Panc1 (cell line): ENCODE data around the gene SHC1. TPM values are rescaled to one million over a fixed set of nuclear protein-coding genes. Genes with fewer than 3 reads are reported as not detected.
A peak's percentile ranks its signal among the peaks of the same experiment; 100 is the strongest.

Source experiments
- ATAC-seq: fragments of 200-7000 bp; cut with Tn5 transposase; 2 replicates; pipeline ENCODE4 v1.9.1; 2020; ENCODE audit warnings: mild to moderate bottlenecking, moderate library complexity
- BruUV-seq: library from RNA; stranded (reverse); fragments of 400-500 nt; replicated peaks from 2 replicates; lab custom pipeline; 2021; lab: Mats Ljungman, UMichigan
- CTCF ChIA-PET: fragments of 300-600 bp; sonication (Branson Sonifier 250); formaldehyde crosslinking; loops from one replicate; lab custom pipeline; 2022; ENCODE audit warnings: antibody characterized with exemption; lab: Charles Lee
- POLR2A ChIA-PET: fragments of 300-600 bp; sonication (Branson Sonifier 250); formaldehyde crosslinking; loops from one replicate; lab custom pipeline; 2022; ENCODE audit warnings: antibody characterized with exemption; lab: Charles Lee
- DNase-seq: peaks from one replicate; pipeline ENCODE4 v3.0.0-alpha.2; 2010; ENCODE audit warnings: low read depth, low spot score
- H3K27ac ChIP-seq: 2 replicates; pipeline ENCODE4 v1.5.1; 2011; ENCODE audit warnings: mild to moderate bottlenecking, low read length, inconsistent platforms
- H3K27me3 ChIP-seq: fragments of 200-500 bp; sonication (Bioruptor generic); 2 replicates; pipeline ENCODE4 v1.6.0; 2014; ENCODE audit warnings: low read length, inconsistent platforms; ENCODE audit not compliant: control insufficient read depth, insufficient read depth
- H3K36me3 ChIP-seq: fragments of 200-500 bp; sonication (Bioruptor generic); 2 replicates; pipeline ENCODE4 v1.5.1; 2014; ENCODE audit warnings: inconsistent platforms, mild to moderate bottlenecking, low read length, moderate library complexity; ENCODE audit not compliant: control insufficient read depth, insufficient read depth
- H3K4me1 ChIP-seq: 2 replicates; pipeline ENCODE4 v1.5.1; 2011; ENCODE audit warnings: inconsistent platforms, mild to moderate bottlenecking, low read length, moderate library complexity; ENCODE audit not compliant: control insufficient read depth, insufficient read depth
- H3K4me3 ChIP-seq, 2 experiments: 2 replicates each; pipeline ENCODE4 v1.5.1; 2011 to 2012; ENCODE audit warnings: low read depth in 2 of 2, low read length in 2 of 2, mild to moderate bottlenecking in 2 of 2, inconsistent platforms in 1 of 2, moderate library complexity in 1 of 2
- H3K9me3 ChIP-seq: fragments of 200-500 bp; sonication (Bioruptor generic); 2 replicates; pipeline ENCODE4 v1.5.1; 2014; ENCODE audit warnings: low read depth, mild to moderate bottlenecking, inconsistent platforms, low read length, moderate library complexity; ENCODE audit not compliant: control insufficient read depth, insufficient read depth
- POLR2AphosphoS5 ChIP-seq: IDR thresholded peaks from 2 replicates; pipeline ENCODE4 v1.6.1; 2012; ENCODE audit warnings: mild to moderate bottlenecking, low read depth, low read length, moderate library complexity
- SIN3A ChIP-seq: IDR thresholded peaks from 2 replicates; pipeline ENCODE4 v1.6.1; 2012; ENCODE audit warnings: low read depth, mild to moderate bottlenecking, low read length, moderate library complexity, borderline replicate concordance; ENCODE audit not compliant: insufficient read depth
- TCF7L2 ChIP-seq: IDR thresholded peaks from 2 replicates; pipeline ENCODE4 v1.6.1; 2011; ENCODE audit warnings: mild to moderate bottlenecking, low read depth, low read length, inconsistent platforms
- in situ Hi-C: cut with HindIII; loops from 2 replicates; pipeline ENCODE4 v1.10.0; 2016; ENCODE audit warnings: low sequenced_read_pairs, low pct_unique_long_range_greater_than_20kb
- intact Hi-C: fragments of 100-400 bp; cut with micrococcal nuclease; formaldehyde crosslinking; loops from one replicate; pipeline ENCODE4 v1.10.0; 2022; ENCODE audit not compliant: unreplicated experiment
- total RNA-seq: library from RNA; stranded (reverse); gene quantifications from one replicate; pipeline ENCODE4 v1.2.1, GENCODE V29; 2021; ENCODE audit not compliant: unreplicated experiment
- TF ChIP-seq, protein P1 (sequence below): fragments of 450-650 bp; IDR thresholded peaks from 2 replicates; pipeline ENCODE4 v1.5.1; 2017; ENCODE audit warnings: mild to moderate bottlenecking
- TF ChIP-seq, protein P2 (sequence below), 2 experiments: IDR thresholded peaks; 2 replicates each; pipeline ENCODE4 v1.6.1; 2011 to 2012; ENCODE audit warnings: low read depth in 2 of 2, control low read depth in 1 of 2, low read length in 1 of 2, mild to moderate bottlenecking in 1 of 2, moderate library complexity in 1 of 2; ENCODE audit not compliant: insufficient read depth in 1 of 2

SHC1 gene
- total RNA-seq, 1 experiment from 2014 or later = 373 TPM

DNA sequence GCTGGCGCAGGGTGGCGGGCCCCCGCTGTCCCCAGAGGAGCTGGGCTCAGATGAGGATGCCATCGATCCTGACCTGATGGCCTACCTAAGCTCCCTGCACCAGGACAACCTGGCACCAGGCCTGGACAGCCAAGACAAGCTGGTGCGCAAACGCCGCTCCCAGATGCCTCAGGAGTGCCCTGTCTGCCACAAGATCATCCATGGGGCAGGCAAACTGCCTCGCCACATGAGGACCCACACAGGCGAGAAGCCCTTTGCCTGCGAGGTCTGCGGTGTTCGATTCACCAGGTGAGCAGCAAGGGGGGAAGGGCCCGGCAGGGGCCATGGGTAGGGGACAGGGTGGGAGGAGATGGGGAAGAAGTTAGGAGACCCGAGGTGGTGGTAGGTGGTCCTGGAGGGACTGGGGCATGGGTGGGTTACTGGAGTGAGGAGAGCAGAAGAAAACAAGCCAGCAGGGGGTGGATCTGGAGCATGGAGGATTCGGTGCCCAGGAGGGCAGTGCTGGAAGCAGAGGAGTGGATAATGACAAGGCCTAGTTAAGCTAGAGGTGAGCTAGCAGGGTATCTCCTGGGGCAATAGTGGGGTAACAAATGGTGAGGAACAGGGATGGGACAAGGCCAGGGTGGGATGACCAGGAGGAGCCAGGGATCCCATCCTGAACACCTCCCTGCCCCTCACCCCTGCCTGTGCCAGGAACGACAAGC, 45.1 kb upstream of the SHC1 start:
- H3K27me3 ChIP-seq = no peaks in the 10 kb centered on the region
- intact Hi-C loops = no loop called here
- no peaks in the 10 kb centered on the region for H3K9me3 ChIP-seq
- DNase-seq (no peak), ATAC-seq (no peak)
- no peak overlapping the region for H3K27ac ChIP-seq
- H3K36me3 ChIP-seq = 0 out of 2 replicates have a peak, but pooled peaks cover 7% of the 10 kb centered on the region
- H3K4me3 ChIP-seq = no peak overlapping the region
- peaks cover 36% of the 10 kb centered on the region for H3K4me1 ChIP-seq
- TF ChIP-seq, protein P1, sequence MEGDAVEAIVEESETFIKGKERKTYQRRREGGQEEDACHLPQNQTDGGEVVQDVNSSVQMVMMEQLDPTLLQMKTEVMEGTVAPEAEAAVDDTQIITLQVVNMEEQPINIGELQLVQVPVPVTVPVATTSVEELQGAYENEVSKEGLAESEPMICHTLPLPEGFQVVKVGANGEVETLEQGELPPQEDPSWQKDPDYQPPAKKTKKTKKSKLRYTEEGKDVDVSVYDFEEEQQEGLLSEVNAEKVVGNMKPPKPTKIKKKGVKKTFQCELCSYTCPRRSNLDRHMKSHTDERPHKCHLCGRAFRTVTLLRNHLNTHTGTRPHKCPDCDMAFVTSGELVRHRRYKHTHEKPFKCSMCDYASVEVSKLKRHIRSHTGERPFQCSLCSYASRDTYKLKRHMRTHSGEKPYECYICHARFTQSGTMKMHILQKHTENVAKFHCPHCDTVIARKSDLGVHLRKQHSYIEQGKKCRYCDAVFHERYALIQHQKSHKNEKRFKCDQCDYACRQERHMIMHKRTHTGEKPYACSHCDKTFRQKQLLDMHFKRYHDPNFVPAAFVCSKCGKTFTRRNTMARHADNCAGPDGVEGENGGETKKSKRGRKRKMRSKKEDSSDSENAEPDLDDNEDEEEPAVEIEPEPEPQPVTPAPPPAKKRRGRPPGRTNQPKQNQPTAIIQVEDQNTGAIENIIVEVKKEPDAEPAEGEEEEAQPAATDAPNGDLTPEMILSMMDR = no peak
- TF ChIP-seq, protein P2, sequence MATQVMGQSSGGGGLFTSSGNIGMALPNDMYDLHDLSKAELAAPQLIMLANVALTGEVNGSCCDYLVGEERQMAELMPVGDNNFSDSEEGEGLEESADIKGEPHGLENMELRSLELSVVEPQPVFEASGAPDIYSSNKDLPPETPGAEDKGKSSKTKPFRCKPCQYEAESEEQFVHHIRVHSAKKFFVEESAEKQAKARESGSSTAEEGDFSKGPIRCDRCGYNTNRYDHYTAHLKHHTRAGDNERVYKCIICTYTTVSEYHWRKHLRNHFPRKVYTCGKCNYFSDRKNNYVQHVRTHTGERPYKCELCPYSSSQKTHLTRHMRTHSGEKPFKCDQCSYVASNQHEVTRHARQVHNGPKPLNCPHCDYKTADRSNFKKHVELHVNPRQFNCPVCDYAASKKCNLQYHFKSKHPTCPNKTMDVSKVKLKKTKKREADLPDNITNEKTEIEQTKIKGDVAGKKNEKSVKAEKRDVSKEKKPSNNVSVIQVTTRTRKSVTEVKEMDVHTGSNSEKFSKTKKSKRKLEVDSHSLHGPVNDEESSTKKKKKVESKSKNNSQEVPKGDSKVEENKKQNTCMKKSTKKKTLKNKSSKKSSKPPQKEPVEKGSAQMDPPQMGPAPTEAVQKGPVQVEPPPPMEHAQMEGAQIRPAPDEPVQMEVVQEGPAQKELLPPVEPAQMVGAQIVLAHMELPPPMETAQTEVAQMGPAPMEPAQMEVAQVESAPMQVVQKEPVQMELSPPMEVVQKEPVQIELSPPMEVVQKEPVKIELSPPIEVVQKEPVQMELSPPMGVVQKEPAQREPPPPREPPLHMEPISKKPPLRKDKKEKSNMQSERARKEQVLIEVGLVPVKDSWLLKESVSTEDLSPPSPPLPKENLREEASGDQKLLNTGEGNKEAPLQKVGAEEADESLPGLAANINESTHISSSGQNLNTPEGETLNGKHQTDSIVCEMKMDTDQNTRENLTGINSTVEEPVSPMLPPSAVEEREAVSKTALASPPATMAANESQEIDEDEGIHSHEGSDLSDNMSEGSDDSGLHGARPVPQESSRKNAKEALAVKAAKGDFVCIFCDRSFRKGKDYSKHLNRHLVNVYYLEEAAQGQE (IDR thresholded peaks at IDR 0.05; ENCODE audit: insufficient read depth in 1 of 2, low read depth in 2 of 2, low read length in 1 of 2) = no peak
- TF ChIP-seq SIN3A (no peak), POLR2AphosphoS5 (no peak), TCF7L2 (no peak)
- TSS peak; percentile 58 for BruUV-seq
- ChIA-PET CTCF (interaction anchor here (1.2 kb wide), 1 partner anchor 46 kb away, joined by 3 read pairs; no protein-coding TSS in a partner anchor), POLR2A (interaction anchor here (0.5 to 1.2 kb wide), 2 partner anchors 31 to 45 kb away, joined by 3 to 8 read pairs; partner anchors contain the start of gene SHC1)
- in situ Hi-C loops = no loop called here

DNA sequence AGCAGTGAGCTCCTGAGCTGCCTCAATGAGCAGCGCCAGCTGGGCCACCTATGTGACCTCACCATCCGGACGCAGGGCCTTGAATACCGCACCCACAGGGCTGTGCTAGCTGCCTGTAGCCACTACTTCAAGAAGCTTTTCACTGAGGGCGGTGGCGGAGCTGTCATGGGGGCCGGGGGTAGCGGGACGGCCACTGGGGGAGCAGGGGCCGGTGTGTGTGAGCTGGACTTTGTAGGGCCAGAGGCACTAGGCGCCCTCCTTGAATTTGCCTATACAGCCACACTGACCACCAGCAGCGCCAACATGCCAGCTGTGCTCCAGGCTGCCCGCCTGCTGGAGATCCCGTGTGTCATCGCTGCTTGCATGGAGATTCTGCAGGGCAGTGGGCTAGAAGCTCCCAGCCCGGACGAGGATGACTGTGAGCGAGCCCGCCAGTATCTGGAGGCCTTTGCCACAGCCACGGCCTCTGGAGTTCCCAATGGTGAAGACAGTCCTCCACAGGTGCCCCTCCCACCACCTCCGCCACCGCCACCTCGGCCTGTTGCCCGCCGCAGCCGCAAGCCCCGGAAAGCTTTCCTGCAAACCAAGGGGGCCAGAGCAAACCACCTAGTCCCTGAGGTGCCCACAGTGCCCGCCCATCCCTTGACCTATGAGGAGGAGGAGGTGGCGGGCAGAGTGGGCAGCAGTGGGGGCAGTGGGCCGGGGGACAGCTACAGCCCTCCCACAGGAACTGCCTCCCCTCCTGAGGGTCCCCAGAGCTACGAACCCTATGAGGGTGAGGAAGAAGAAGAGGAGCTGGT, 44.4 kb upstream of the SHC1 start:
- ATAC-seq (no peak), DNase-seq (no peak)
- Histone ChIP-seq H3K4me1 (peaks cover 36% of the 10 kb centered on the region), H3K9me3 (no peaks in the 10 kb centered on the region), H3K27me3 (no peaks in the 10 kb centered on the region), H3K4me3 (no peak overlapping the region), H3K27ac (no peak overlapping the region), H3K36me3 (0 out of 2 replicates have a peak, but pooled peaks cover 7% of the 10 kb centered on the region)
- in situ Hi-C loops = no loop called here
- ChIA-PET POLR2A (interaction anchor here (0.5 to 1.2 kb wide), 2 partner anchors 30 to 44 kb away, joined by 3 to 8 read pairs; partner anchors contain the start of gene SHC1), CTCF (interaction anchor here (0.9 kb wide), 1 partner anchor 19 kb away, joined by 3 read pairs; no protein-coding TSS in a partner anchor)
- intact Hi-C loops = no loop called here
- no TSS peak for BruUV-seq
- TF ChIP-seq TCF7L2 = no peak
- TF ChIP-seq, protein P2 (IDR thresholded peaks at IDR 0.05; ENCODE audit: insufficient read depth in 1 of 2, low read depth in 2 of 2, low read length in 1 of 2) = no peak
- TF ChIP-seq, protein P1 = no peak
- no peak for TF ChIP-seq POLR2AphosphoS5
- no peak for TF ChIP-seq SIN3A
